KMS-11 (cell line): ENCODE results near the gene KCNB1.
"Not testable (repeated sequence)": the region's sequence is repeated elsewhere in the genome, so short reads cannot be mapped to it uniquely, and the experiment has no call there.

Source experiments
- H2AFZ ChIP-seq: fragments of 200-600 bp; sonication (generic); 2 replicates; pipeline ENCODE4 v1.6.1; 2016; ENCODE audit warnings: antibody characterized with exemption, mixed run types, low read depth
- H3K27ac ChIP-seq: fragments of 200-600 bp; sonication (generic); 2 replicates; pipeline ENCODE4 v1.6.1; 2016; ENCODE audit warnings: mild to moderate bottlenecking, mixed run types
- H3K27me3 ChIP-seq: fragments of 200-600 bp; sonication (generic); 2 replicates; pipeline ENCODE4 v1.6.1; 2017; ENCODE audit warnings: mild to moderate bottlenecking, low read depth, mixed run types, moderate library complexity; ENCODE audit not compliant: insufficient read depth
- H3K36me3 ChIP-seq: fragments of 200-600 bp; sonication (generic); 2 replicates; pipeline ENCODE4 v1.6.1; 2017; ENCODE audit warnings: mild to moderate bottlenecking, mixed run types; ENCODE audit not compliant: insufficient read depth
- H3K4me1 ChIP-seq: fragments of 200-600 bp; sonication (generic); 2 replicates; pipeline ENCODE4 v1.6.1; 2016; ENCODE audit warnings: mild to moderate bottlenecking, low read depth, mixed run types; ENCODE audit not compliant: poor library complexity, severe bottlenecking
- H3K4me2 ChIP-seq: fragments of 200-600 bp; sonication (generic); 2 replicates; pipeline ENCODE4 v1.7.0; 2016; ENCODE audit warnings: mild to moderate bottlenecking, mixed run types
- H3K4me3 ChIP-seq: fragments of 200-600 bp; sonication (generic); IDR thresholded peaks from 2 replicates; pipeline ENCODE4 v1.6.1; 2017; ENCODE audit warnings: low read depth, low read length, mixed read lengths; ENCODE audit not compliant: insufficient read depth
- H3K79me2 ChIP-seq: fragments of 200-600 bp; sonication (generic); 2 replicates; pipeline ENCODE4 v1.6.1; 2016; ENCODE audit warnings: low read depth, mixed run types; ENCODE audit not compliant: insufficient read depth
- H3K9ac ChIP-seq: fragments of 200-600 bp; sonication (generic); 2 replicates; pipeline ENCODE4 v1.6.1; 2016; ENCODE audit warnings: mild to moderate bottlenecking, mixed run types
- H4K20me1 ChIP-seq: fragments of 200-600 bp; sonication (generic); 2 replicates; pipeline ENCODE4 v1.6.1; 2016; ENCODE audit warnings: mild to moderate bottlenecking, mixed run types; ENCODE audit not compliant: insufficient read depth
- CTCF ChIP-seq: fragments of 200-600 bp; sonication (generic); conservative IDR thresholded peaks from 2 replicates; pipeline ENCODE4 v1.6.1; 2017; ENCODE audit warnings: low read depth, mild to moderate bottlenecking, antibody characterized with exemption, low read length, moderate library complexity, mixed read lengths

Gene KCNB1

DNA sequence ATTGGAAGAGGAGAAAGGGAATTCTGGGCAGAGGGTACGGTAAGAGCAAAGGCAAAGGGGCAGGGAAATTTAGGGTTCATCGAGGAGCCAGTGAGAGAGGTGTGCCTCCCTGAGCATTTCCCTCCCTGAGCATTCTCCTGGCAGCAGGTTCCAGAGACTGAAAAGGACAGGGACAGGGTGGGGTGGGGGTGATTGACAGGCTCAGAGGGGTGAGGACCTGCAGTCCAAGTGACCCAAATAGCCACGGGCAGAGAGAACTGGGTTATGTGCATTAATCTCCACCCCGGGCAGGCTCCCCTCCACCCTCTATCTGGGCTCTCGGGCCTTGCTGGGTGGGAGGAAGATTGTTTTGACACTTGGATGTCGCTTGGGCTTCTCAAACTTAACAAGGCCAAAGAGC is 69.5 kb downstream of the KCNB1 start:
- no peaks in the 10 kb centered on the region for H3K4me1 ChIP-seq
- no peak for TF ChIP-seq CTCF
- no peaks in the 10 kb centered on the region for H3K79me2 ChIP-seq
- no peak overlapping the region for H3K4me2 ChIP-seq
- no peak overlapping the region for H3K27ac ChIP-seq
- H3K36me3 ChIP-seq = no peaks in the 10 kb centered on the region
- peaks cover 5% of the 10 kb centered on the region for H3K27me3 ChIP-seq
- H2AFZ ChIP-seq = no peak overlapping the region
- no peak overlapping the region for H3K9ac ChIP-seq
- no peak overlapping the region for H3K4me3 ChIP-seq
- H4K20me1 ChIP-seq = no peaks in the 10 kb centered on the region

DNA sequence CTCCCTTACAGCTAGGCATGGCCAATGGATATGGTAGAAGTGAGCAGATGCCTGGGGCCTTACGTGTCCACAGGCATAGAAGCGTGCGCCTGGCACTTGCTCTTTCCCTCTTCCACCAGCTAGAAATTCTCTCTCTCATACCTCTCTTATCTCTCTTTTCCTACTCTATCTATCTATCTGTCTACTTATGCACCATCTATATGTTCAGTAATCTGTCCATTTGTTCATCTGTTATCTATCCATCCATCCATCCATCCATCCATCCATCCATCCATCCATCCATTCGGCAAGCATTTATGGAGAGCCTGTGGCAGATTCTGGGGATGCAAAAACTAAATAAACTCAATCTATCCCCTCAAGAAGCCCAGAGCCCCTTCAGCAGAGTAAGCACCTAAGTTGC is 70.2 kb downstream of the KCNB1 start:
- no peaks in the 10 kb centered on the region for H4K20me1 ChIP-seq
- H3K27me3 ChIP-seq = peaks cover 10% of the 10 kb centered on the region
- H3K9ac ChIP-seq = no peak overlapping the region
- H3K27ac ChIP-seq = no peak overlapping the region
- H3K36me3 ChIP-seq = no peaks in the 10 kb centered on the region
- TF ChIP-seq CTCF = no peak
- H2AFZ ChIP-seq = no peak overlapping the region
- H3K79me2 ChIP-seq = no peaks in the 10 kb centered on the region
- no peak overlapping the region for H3K4me3 ChIP-seq
- no peak overlapping the region for H3K4me2 ChIP-seq
- H3K4me1 ChIP-seq = no peaks in the 10 kb centered on the region

DNA sequence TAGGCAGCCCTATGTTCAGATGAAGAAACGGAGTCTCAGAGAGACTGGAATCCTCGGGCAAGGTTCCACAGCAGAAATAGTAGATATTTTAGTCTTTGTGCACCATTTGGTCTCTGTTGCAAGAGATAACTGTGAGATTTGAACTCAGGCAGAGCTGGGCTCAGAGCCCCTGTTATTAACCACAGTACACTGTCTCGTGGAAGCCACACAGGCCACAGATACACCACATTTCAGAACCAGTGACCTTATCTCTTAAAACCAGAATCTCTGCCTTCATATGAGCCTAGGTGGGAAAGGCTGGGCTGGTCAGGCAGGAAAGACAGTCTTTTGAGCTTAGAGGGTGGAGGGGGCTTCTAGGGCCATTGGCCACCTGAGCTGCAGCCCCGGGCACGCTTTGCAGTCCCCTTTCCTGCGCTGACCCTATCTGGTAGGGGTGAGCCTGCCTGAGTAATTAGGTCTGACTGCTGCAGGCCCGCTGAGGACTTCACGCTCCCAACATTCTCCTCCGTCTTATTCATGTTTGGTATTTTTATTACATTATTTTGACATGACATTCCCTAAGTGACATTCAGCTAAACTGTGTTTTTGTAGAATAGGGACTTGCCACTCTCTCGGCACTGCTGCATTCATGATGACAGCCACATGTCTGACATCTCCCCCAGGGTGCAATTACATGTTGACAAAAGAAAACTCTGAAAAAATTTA is 71.1 kb downstream of the KCNB1 start:
- no peak for TF ChIP-seq CTCF
- H3K27me3 ChIP-seq = peaks cover 10% of the 10 kb centered on the region
- H3K36me3 ChIP-seq = no peaks in the 10 kb centered on the region

DNA sequence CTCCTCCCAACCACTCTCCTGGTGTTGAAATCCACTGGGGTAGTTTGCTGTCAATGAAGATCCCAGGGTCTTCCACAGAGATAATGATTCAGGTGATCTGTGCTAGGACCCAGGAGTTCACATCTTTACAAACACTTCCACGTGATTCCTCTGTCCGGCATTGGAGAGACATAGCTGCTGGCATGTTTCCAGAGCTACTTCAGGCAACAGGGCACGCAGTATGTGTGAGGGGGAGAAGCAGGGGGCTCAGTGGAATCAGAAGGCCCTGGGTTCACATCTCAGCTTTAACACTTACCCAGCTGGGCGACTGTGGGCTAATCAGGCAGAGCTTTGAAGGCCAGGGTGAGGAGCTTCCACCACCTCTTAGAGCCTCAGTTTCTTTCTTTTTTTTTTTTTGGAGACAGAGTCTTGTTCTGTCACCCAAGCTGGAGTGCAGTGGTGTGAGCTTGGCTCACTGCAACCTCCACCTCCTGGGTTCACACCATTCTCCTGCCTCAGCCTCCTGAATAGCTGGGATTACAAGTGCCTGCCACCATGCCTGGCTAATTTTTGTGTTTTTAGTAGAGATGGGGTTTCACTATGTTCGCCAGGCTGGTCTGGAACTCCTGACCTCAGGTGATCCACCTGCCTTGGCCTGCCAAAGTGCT is 72.4 kb downstream of the KCNB1 start:
- not testable (repeated sequence) for H3K4me3 ChIP-seq, H4K20me1 ChIP-seq, H2AFZ ChIP-seq, H3K9ac ChIP-seq, H3K79me2 ChIP-seq, H3K27ac ChIP-seq, H3K36me3 ChIP-seq, H3K4me2 ChIP-seq, H3K27me3 ChIP-seq, H3K4me1 ChIP-seq

More for the DNA sequence above, 71.1 kb downstream of the KCNB1 start:
- Histone ChIP-seq H3K4me3 (no peak overlapping the region), H3K79me2 (no peaks in the 10 kb centered on the region), H3K4me2 (no peak overlapping the region), H3K27ac (no peak overlapping the region), H2AFZ (no peak overlapping the region), H4K20me1 (no peaks in the 10 kb centered on the region), H3K4me1 (no peaks in the 10 kb centered on the region), H3K9ac (no peak overlapping the region)
